Midbrain (tissue), 1 donor: ENCODE data around the gene FAM177A1.
A peak's percentile ranks its signal among the peaks of the same experiment; 100 is the strongest.
"Not testable (repeated sequence)": the region's sequence is repeated elsewhere in the genome, so short reads cannot be mapped to it uniquely, and the experiment has no call there.

ENCODE experiments used
- DNase-seq: peaks from one replicate; lab custom pipeline; 2025; lab: John Stamatoyannopoulos, UW

FAM177A1 gene

GRCh38 chr14:35046048-35046750, at the start of gene FAM177A1:
FAM177A1 (plus strand) TSS chr14:35046272; CDS start chr14:35046464, 192 bp downstream.
- peak; percentile 96 for DNase-seq

- no peak for DNase-seq
Measured at GRCh38 chr14:34997762-34998161, 48.3 kb upstream of the FAM177A1 start.

- no peak for DNase-seq
Measured at GRCh38 chr14:34999500-34999899, 46.6 kb upstream of the FAM177A1 start.

- DNase-seq: no peak
Measured at GRCh38 chr14:35001621-35002020, 44.5 kb upstream of the FAM177A1 start.

- no peak for DNase-seq
Measured at GRCh38 chr14:35004839-35005238, 41.2 kb upstream of the FAM177A1 start.

GRCh38 chr14:35016568-35016967, 29.5 kb upstream of the FAM177A1 start:
- DNase-seq: no peak

GRCh38 chr14:35020713-35021112, 25.4 kb upstream of the FAM177A1 start:
- DNase-seq: no peak

- no peak for DNase-seq
Measured at GRCh38 chr14:35028435-35028834, 17.6 kb upstream of the FAM177A1 start.

GRCh38 chr14:35032562-35032961, 13.5 kb upstream of the FAM177A1 start:
- no peak for DNase-seq

- DNase-seq: no peak
Measured at GRCh38 chr14:35034440-35034833, 11.6 kb upstream of the FAM177A1 start.

- DNase-seq: not testable (repeated sequence)
Measured at GRCh38 chr14:35034944-35035554, 11.0 kb upstream of the FAM177A1 start.

GRCh38 chr14:35038312-35038711, 7.8 kb upstream of the FAM177A1 start:
- DNase-seq: not testable (repeated sequence)

- DNase-seq: no peak
Measured at GRCh38 chr14:35042632-35043031, 3.4 kb upstream of the FAM177A1 start.

GRCh38 chr14:35043046-35043445, 3.0 kb upstream of the FAM177A1 start:
- no peak for DNase-seq

GRCh38 chr14:35044939-35045797, 904 bp upstream of the FAM177A1 start:
- peak; percentile 62 for DNase-seq

- DNase-seq: no peak
Measured at GRCh38 chr14:35045798-35046047, 349 bp upstream of the FAM177A1 start.

GRCh38 chr14:35046751-35047536, 872 bp downstream of the FAM177A1 start:
- peak; percentile 35 for DNase-seq

- no peak for DNase-seq
Measured at GRCh38 chr14:35047976-35048513, 2.0 kb downstream of the FAM177A1 start.

GRCh38 chr14:35050652-35051051, 4.6 kb downstream of the FAM177A1 start:
- no peak for DNase-seq

- no peak for DNase-seq
Measured at GRCh38 chr14:35051796-35052195, 5.7 kb downstream of the FAM177A1 start.

- no peak for DNase-seq
Measured at GRCh38 chr14:35052637-35053036, 6.6 kb downstream of the FAM177A1 start.
